AML-193 (cell line): ENCODE results near the gene SNRNP35.
"Not testable (repeated sequence)": the region's sequence is repeated elsewhere in the genome, so short reads cannot be mapped to it uniquely, and the experiment has no call there.

Source experiments
- DNase-seq, 2 experiments: peaks; one replicate each; lab custom pipeline; 2025; lab: John Stamatoyannopoulos, UW

Gene SNRNP35

DNA sequence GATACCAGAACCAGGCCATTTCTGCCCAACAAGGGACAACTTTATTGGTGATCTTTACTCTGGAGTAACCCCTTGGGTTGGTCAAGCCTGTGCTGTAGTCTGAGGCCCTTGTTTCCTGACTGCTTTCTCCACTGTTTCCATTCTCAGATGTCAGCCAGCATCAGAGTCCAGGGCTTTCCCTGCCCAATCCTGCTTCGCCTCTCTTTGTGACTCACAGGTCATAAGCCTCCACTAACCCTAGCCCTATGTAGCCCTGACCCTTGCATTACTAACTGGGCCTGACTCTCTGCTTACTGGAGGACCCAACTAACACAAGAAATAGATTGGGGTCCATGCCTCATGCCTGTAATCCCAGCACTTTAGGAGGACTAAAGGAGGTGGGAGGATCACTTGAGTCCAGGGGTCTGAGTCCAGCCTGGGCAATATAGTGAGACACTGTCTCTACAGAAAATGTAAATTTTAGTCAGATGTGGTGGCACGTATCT is 8.6 kb upstream of the SNRNP35 start:
- no peak for DNase-seq

- DNase-seq: no peak
These were observed 8.1 kb upstream of the SNRNP35 start for GRCh38 chr12:123449856-123450255.

DNA sequence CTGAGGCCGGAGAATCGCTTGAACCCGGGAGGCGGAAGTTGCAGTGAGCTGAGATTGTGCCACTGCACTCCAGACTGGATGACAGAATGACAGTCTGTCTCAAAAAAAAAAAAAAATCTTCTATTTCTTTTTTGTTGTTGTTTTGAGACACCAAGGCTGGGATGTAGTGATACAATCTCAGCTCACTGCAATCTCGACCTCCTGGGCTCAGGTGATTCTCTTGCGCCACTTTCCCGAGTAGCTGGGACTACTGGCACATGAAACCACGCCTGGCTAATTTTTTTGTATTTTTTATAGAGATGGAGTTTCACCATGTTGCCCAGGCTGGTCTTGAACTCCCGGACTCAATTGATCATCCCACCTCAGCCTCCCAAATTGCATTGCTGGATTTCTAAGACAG is 7.3 kb upstream of the SNRNP35 start:
- no peak for DNase-seq

GRCh38 chr12:123452276-123452550 is 5.7 kb upstream of the SNRNP35 start:
- not testable (repeated sequence) for DNase-seq

- DNase-seq: no peak
These were observed 4.8 kb upstream of the SNRNP35 start for GRCh38 chr12:123453165-123453564.

GRCh38 chr12:123463174-123463573 is 5.2 kb downstream of the SNRNP35 start:
- DNase-seq: not testable (repeated sequence)

DNA sequence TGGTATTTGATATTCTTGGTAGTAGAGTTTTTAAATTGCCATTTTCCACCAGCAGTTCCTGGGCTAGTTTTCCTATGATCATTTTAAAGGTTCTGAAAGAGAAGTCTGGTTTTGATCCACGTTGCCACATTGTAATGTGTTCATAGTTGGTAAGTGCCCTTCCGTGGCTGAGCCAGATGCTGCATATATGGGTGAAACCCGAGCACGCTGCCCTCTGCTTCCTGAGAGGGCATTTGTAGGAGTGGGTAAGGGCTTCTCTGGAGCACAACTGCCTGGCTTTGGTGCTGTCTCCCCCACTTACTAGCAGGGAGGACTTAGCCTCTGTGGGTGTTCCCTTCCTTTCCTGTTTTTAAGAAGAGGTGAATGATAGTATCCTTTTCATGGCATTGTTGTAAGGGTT is 7.1 kb downstream of the SNRNP35 start:
- no peak for DNase-seq

- DNase-seq: peak; percentile 26 to 42
These were observed 10.8 kb downstream of the SNRNP35 start for GRCh38 chr12:123468786-123469185.

- no peak for DNase-seq
These were observed 12.0 kb downstream of the SNRNP35 start for GRCh38 chr12:123469978-123470377.

- DNase-seq: no peak
These were observed 13.6 kb downstream of the SNRNP35 start for GRCh38 chr12:123471374-123472068.

DNA sequence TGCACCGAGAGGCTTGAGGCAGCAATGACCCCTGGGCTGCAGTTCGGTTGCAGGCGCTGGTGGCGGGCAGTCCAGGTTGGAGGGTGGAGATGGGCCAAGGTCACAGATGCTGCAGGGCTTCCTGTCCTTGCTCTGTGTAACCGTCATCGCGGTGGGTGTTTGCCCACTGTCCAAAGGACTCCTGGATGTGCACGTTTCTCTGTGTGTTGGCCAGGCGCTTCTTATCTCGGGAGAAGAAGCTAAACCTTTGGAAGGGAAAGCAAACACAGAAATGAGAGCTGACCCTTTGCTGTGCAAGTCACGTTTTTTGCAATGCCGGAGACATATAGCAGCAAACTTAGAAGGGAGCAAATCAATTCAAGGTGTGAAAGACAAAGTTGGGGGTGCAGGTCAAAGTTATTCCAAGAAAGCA is 14.5 kb downstream of the SNRNP35 start:
- no peak for DNase-seq

- DNase-seq: no peak
These were observed 16.7 kb downstream of the SNRNP35 start for GRCh38 chr12:123474485-123475245.

DNA sequence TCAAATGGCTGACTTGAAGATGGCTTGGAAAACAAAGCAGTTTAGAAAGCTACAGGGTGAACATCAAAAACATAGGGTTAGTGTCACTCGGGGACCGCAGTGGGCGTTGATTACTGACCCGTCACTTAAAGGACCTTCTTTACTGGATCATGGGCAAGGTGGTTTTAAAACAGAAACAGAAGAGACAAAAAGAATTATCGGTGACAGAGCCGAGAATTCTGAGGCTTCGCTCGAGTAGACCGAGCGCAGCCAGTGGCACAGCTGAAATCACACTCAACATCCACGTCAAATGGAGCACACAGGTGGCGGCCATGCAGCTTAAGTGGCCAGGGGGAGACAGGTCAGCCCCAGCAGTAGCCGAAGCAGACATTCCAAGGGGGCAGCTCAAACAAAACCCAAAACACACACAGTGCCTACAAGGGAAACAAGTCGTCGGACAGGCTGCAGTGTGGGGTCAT is 17.3 kb downstream of the SNRNP35 start:
- DNase-seq: no peak

GRCh38 chr12:123478069-123478468 is 20.1 kb downstream of the SNRNP35 start:
- no peak for DNase-seq

GRCh38 chr12:123478762-123479161 is 20.8 kb downstream of the SNRNP35 start:
- DNase-seq: no peak

DNA sequence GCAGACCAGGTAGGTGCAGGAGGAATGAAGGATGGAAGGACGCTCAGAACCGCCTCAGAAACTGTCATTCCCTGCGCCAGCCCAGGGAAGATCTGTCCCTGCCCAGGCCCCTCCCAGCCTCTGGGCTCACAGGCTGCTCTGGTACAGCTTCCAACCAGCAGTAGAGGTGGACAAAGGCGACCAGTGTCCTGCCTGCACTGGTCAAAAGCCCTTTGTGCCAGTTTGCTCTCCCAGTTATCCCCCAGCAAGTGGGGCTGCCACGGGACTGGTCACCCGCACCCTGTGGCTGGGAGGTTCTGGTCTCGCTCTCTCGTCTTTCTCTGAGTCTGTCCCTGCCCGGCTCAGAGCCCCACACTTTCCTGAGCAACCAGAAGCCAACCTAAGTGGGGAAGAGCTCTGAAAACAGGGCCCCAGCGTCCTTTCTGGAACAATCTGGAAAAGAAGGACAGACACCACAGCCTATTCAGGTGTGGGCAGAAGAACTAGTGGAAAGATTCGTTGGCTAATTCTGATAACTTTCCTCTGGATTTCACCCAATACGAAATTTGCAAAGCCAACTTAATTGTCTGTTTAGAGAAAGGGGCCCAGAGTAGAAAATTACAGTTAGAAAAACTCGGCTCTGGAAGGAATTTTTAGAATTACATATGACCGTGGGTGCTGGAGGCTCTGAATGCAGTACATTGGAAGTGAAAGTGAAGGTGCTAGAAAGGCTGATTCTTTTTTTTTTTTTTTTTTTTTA is 21.7 kb downstream of the SNRNP35 start:
- no peak for DNase-seq

DNA sequence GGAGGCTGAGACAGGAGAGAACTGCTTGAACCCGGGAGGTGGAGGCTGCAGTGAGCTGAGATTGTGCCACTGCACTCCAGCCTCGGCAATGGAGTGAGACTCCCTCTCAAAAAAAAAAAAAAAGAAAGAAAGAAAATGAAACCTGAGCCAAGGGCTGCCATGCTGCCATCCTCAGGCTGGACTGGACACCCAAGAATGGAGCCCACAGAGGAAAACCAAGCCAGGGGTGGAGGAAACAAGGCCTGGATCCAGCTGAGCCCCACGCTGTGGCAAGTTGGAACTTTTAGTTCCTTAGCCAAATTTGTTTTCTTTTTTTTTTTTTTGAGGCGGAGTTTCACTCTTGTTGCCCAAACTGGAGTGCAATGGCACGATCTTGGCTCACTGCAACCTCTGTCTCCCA is 23.3 kb downstream of the SNRNP35 start:
- not testable (repeated sequence) for DNase-seq

GRCh38 chr12:123482876-123483275 is 24.9 kb downstream of the SNRNP35 start:
- no peak for DNase-seq

GRCh38 chr12:123483602-123484248 is 25.8 kb downstream of the SNRNP35 start:
- no peak for DNase-seq

GRCh38 chr12:123485756-123486155 is 27.8 kb downstream of the SNRNP35 start:
- no peak for DNase-seq

DNA sequence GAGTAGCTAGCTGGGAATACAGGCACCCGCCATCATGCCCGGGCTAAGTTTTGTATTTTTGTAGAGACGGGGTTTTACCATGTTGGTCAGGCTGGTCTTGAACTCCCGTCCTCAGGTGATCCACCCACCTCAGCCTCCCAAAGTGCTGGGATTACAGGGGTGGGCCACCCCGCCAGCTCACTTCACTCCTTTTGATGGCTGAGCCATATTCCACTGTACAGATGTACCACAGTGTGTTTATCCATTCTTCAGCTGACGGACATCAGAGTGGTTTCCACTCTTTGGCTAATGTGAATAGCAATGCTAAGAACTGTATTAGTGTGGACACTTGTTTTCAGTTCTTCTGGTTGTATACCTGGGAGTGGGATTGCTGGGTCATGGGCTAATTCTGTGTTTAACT is 29.5 kb downstream of the SNRNP35 start:
- no peak for DNase-seq

GRCh38 chr12:123488539-123489230 is 30.7 kb downstream of the SNRNP35 start:
- no peak for DNase-seq
